Esophagus squamous epithelium (tissue), 5 donors: Measurements from ENCODE around the gene NKAP. TPM values are rescaled to one million over a fixed set of nuclear protein-coding genes. Genes with fewer than 3 reads are reported as not detected.
A peak's percentile ranks its signal among the peaks of the same experiment; 100 is the strongest.
"Not testable (repeated sequence)": the region's sequence is repeated elsewhere in the genome, so short reads cannot be mapped to it uniquely, and the experiment has no call there.

Source experiments
- DNase-seq: peaks from one replicate; lab custom pipeline; 2025; lab: John Stamatoyannopoulos, UW
- H3K27ac ChIP-seq, 4 donors: fragments of 200-600 bp; sonication (generic); one replicate each; pipeline ENCODE4 v1.5.1; 2016 to 2019; ENCODE audit warnings: mild to moderate bottlenecking in 1 of 4
- H3K27me3 ChIP-seq, 4 donors: fragments of 200-600 bp; sonication (generic); 1 replicate in 3 of 4; 2 replicates in 1 of 4; pipeline versions ENCODE4 v1.5.1 to v1.6.0; 2017 to 2021; ENCODE audit warnings: antibody characterized with exemption in 1 of 4
- H3K36me3 ChIP-seq, 3 donors: fragments of 200-600 bp; sonication (generic); one replicate each; pipeline ENCODE4 v1.5.1; 2016 to 2019
- H3K4me1 ChIP-seq, 3 donors: fragments of 200-600 bp; sonication (generic); one replicate each; pipeline ENCODE4 v1.5.1; 2017 to 2019
- H3K4me3 ChIP-seq, 4 donors: fragments of 200-600 bp; sonication (generic); 1 replicate in 3 of 4; 2 replicates in 1 of 4; pipeline ENCODE4 v1.5.1; 2016 to 2019; ENCODE audit warnings: mild to moderate bottlenecking in 2 of 4, moderate library complexity in 1 of 4
- H3K9me3 ChIP-seq, 3 donors: fragments of 200-600 bp; sonication (generic); one replicate each; pipeline ENCODE4 v1.5.1; 2016 to 2019
- POLR2A ChIP-seq, 4 donors: fragments of 450-650 bp; IDR thresholded peaks; one replicate each; pipeline ENCODE4 v1.6.1; 2017; ENCODE audit warnings: antibody characterized with exemption in 4 of 4, mild to moderate bottlenecking in 4 of 4, moderate library complexity in 3 of 4
- WGBS, 2 donors: methylation state at CpG; one replicate each; pipeline ENCODE4 v1.1.5; 2018; 5-methylcytosine and 5-hydroxymethylcytosine counted together
- intact Hi-C: fragments of 100-400 bp; cut with DNase I; formaldehyde crosslinking; loops from one replicate; pipeline ENCODE4 v1.15.0; 2022
- total RNA-seq, 4 donors: library from RNA; depleted of rRNA; stranded (reverse); fragments of >200 nt; gene quantifications; one replicate each; pipeline ENCODE4 v1.1.0, GENCODE V29; 2016
- TF ChIP-seq, protein P1 (sequence below), 6 experiments: fragments of 450-650 bp in 4 of 6; fragments of 200-600 bp in 2 of 6; sonication (generic) in 2 of 6; IDR thresholded peaks; one replicate each; pipeline ENCODE4 v1.5.1; 2016 to 2019; ENCODE audit warnings: antibody characterized with exemption in 6 of 6, mild to moderate bottlenecking in 4 of 6, moderate library complexity in 4 of 6
- donor health status: DM: yes; HTN: yes; CAD: no.

The NKAP gene
- total RNA-seq, 4 donors from 2014 or later = 2.2 to 5.0 (median 2.6) TPM

DNA sequence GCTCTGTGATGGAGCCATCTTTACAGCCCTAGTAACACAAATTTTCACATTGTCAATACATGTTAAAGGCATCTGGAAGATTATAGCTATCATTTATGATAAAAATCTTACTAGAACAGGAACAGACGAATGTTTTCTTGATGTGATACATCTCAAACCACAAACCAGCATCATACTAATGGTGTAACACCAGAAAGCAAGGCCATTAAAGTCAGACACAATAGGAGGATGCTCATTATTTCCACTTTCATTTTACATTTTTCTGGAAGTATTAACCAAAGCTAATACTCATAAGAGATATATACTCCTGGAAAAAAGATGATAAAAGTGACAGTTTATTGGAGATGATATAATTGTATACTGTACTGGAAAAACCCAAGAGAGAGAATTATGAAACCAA is 42.6 kb downstream of the NKAP start:
- H3K27ac ChIP-seq = no peak overlapping the region
- H3K9me3 ChIP-seq = no peaks in the 10 kb centered on the region
- no peaks in the 10 kb centered on the region for H3K36me3 ChIP-seq
- no peak for DNase-seq
- H3K4me3 ChIP-seq = no peak overlapping the region
- 50 to 77% methylated on average over 1 of the region's 1 CpG for WGBS, 2 donors
- intact Hi-C loops = no loop called here
- H3K27me3 ChIP-seq = no peaks in the 10 kb centered on the region
- TF ChIP-seq POLR2A (IDR thresholded peaks at IDR 0.05) = no peak
- TF ChIP-seq, protein P1, sequence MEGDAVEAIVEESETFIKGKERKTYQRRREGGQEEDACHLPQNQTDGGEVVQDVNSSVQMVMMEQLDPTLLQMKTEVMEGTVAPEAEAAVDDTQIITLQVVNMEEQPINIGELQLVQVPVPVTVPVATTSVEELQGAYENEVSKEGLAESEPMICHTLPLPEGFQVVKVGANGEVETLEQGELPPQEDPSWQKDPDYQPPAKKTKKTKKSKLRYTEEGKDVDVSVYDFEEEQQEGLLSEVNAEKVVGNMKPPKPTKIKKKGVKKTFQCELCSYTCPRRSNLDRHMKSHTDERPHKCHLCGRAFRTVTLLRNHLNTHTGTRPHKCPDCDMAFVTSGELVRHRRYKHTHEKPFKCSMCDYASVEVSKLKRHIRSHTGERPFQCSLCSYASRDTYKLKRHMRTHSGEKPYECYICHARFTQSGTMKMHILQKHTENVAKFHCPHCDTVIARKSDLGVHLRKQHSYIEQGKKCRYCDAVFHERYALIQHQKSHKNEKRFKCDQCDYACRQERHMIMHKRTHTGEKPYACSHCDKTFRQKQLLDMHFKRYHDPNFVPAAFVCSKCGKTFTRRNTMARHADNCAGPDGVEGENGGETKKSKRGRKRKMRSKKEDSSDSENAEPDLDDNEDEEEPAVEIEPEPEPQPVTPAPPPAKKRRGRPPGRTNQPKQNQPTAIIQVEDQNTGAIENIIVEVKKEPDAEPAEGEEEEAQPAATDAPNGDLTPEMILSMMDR (IDR thresholded peaks at IDR 0.05) = no peak
- no peaks in the 10 kb centered on the region for H3K4me1 ChIP-seq

DNA sequence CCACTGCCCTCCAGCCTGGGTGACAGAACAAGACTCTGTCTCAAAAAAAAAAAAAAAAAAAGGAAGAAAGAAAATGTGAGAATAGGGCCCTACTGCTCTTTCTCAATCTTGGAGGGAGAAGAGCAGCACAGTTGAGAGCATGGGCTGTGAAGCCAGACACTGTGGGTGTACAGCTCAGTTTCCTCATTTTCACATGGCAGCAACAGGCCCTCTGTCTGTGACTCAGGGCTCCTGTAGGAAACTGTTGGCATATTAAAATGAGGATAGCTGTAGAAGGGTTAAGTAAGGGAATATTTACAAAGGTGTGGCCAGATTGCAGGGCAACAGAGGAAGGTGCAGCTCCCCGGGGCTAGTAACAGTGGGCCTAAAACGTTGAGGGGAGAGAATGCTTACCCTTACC is 44.4 kb downstream of the NKAP start:
- intact Hi-C loops = no loop called here
- Histone ChIP-seq H3K4me3 (no peak overlapping the region), H3K36me3 (no peaks in the 10 kb centered on the region), H3K4me1 (no peaks in the 10 kb centered on the region), H3K9me3 (no peaks in the 10 kb centered on the region), H3K27me3 (no peaks in the 10 kb centered on the region), H3K27ac (no peak overlapping the region)
- TF ChIP-seq, protein P1 (IDR thresholded peaks at IDR 0.05) = no peak
- TF ChIP-seq POLR2A (IDR thresholded peaks at IDR 0.05) = no peak
- no peak for DNase-seq
- 0 to 20% methylated on average over 1 to 2 of the region's 2 CpGs for WGBS, 2 donors

DNA sequence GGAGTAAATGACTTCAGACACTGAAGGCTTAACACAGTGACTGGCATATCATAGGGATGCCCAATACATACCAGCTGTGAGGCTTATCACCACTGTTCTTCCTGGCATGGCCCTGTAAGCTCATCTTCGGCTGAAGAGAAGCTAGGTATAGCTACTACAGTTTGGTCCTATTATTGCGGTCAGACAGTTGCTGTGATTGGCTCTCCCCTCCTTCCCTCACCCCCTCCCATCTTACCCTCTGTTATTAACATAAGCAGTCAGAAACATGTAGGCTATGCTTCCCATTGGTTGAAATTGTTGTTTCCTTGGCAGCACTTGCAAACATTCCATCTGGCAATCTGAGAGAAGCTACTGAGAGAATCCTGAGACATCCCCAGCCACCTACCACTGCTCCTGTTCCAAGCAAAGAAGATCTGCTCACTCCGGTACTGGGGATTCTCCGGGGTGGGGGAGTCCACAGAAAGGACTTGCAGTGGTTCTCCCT is 47.7 kb downstream of the NKAP start, which contains the start of gene AKAP14:
AKAP14 (plus strand) TSS at position 51 of the 484 bp plus-strand sequence. CDS start 7,331 bp downstream, outside the sequence.
- Histone ChIP-seq H3K4me3 (no peak within 1 kb of the TSS), H3K36me3 (no peaks in the 10 kb centered on the region), H3K9me3 (no peaks in the 10 kb centered on the region), H3K4me1 (no peaks in the 10 kb centered on the region), H3K27me3 (no peaks in the 10 kb centered on the region), H3K27ac (no peak within 1 kb of the TSS)
- 63 to 66% methylated on average over 2 to 4 of the region's 4 CpGs for WGBS, 2 donors
- TF ChIP-seq, protein P1 (IDR thresholded peaks at IDR 0.05) = no peak
- no peak for TF ChIP-seq POLR2A (IDR thresholded peaks at IDR 0.05)
- intact Hi-C loops = no loop called here
- DNase-seq = no peak

DNA sequence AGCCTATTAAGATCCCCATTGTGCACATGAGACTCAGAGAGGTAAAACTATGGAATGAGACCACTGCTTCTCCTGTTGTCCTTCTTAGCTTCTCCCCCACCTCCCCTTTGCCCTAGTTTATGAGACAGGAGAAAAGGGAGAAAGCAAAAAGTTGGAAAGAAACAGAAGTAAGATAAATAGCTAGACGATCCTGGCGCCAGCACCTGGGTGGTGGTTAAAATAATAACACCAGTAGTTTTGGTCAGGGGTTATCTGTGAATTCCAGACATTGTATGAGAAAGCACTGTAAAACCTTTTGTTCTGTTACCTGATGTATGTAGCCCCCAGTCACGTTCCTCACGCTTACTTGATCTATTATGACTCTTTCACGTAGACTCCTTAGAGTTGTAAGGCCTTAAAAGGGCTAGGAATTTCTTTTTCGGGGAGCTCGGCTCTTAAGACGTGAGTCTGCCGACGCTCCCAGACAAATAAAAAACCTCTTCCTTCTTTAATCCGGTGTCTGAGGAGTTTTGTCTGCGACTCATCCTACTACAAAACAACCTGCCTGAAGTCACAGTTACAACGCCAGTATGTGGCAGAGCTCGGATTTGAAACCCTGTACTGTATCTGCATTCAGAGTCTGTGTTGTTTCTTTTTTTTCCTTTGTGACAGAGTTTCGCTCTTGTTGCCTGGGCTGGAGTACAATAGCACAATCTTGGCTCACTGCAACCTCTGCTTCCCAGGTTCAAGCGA is 51.4 kb downstream of the NKAP start:
- DNase-seq, H3K27ac ChIP-seq, H3K27me3 ChIP-seq, H3K9me3 ChIP-seq, H3K4me1 ChIP-seq, H3K36me3 ChIP-seq, intact Hi-C loops, H3K4me3 ChIP-seq: not testable (repeated sequence)
- 61 to 69% methylated on average over 14 to 16 of the region's 16 CpGs for WGBS, 2 donors

DNA sequence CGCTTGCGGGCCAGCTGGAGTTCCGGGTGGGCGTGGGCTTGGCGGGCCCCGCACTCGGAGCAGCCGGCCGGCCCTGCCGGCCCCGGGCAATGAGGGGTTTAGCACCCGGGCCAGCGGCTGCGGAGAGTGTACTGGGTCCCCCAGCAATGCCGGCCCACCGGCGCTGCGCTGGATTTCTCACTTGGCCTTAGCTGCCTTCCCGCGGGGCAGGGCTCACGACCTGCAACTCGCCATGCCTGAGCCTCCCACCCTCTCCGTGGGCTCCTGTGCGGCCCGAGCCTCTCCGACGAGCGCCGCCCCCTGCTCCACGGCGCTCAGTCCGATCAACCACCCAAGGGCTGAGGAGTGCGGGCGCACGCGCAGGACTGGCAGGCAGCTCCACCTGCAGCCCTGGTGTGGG is 52.9 kb downstream of the NKAP start:
- H3K27me3 ChIP-seq, H3K36me3 ChIP-seq, H3K27ac ChIP-seq, H3K9me3 ChIP-seq, intact Hi-C loops, H3K4me3 ChIP-seq, DNase-seq: not testable (repeated sequence)
- peaks cover 0 to 15% (median 0%) of the 10 kb centered on the region in 3 donors for H3K4me1 ChIP-seq
- WGBS, 2 donors = no CpG with 5 or more reads among the region's 36 CpGs

DNA sequence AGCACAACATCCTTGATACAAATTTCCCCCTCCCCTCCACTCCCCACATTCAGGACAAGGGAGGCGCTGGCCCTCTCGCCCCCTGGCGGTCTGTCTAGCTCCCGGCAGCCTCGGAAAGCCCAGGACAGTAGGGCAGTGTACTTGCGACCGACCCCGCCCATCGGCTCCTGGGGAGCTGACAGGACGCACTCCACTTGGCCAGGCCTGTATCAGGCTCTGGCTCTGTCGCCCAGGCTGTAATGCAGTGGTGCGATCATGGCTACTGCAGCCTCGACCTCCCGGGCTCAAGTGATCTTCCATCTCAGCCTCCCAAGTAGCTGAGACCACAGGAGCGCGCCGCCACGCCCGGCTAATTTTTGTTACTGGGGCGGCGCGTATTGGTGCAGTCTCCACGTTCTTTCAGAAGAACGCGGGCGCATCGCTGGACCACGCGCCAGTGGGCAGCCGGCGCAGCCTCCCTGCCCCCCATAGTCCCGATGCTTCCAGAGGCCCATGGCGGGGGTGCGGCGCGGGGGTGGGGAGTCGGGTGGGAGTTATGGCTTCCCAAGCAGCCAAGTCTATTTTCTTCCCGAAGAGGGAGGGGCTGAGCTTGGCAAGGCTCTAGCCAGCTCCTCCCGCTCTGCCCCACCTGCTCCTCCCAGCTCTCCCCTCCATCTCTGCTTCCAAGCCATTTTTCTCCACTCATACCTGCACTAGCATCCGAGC is 55.7 kb downstream of the NKAP start:
- no peak overlapping the region for H3K27ac ChIP-seq
- intact Hi-C loops = no loop called here
- H3K4me3 ChIP-seq = peak overlapping the region in 3 of 4 donors; percentile 18 to 58 (median 31)
- no peaks in the 10 kb centered on the region for H3K27me3 ChIP-seq
- peaks cover 0 to 15% (median 0%) of the 10 kb centered on the region in 3 donors for H3K4me1 ChIP-seq
- H3K36me3 ChIP-seq = no peaks in the 10 kb centered on the region
- no peak for DNase-seq
- 52% methylated on average over 22 of the region's 40 CpGs; no CpG with 5 or more reads in 1 of the 2 donors for WGBS, 2 donors
- H3K9me3 ChIP-seq = no peaks in the 10 kb centered on the region
- TF ChIP-seq POLR2A (IDR thresholded peaks at IDR 0.05) = no peak
- TF ChIP-seq, protein P1 (IDR thresholded peaks at IDR 0.05) = peak in 5 of 6 experiments; percentile 9 to 48 (median 36)
